Hepatocyte (in vitro differentiated cells): Measurements from ENCODE around the gene BCAS4. TPM values are rescaled to one million over a fixed set of nuclear protein-coding genes. Genes with fewer than 3 reads are reported as not detected.

Experiments used
- DNase-seq: peaks from one replicate; pipeline ENCODE4 v3.0.0-alpha.2; 2016; ENCODE audit warnings: low spot score
- H2AFZ ChIP-seq: fragments of 200-600 bp; sonication (generic); 2 replicates; pipeline ENCODE4 v1.6.0; 2016; ENCODE audit warnings: antibody characterized with exemption, mild to moderate bottlenecking
- H3K27ac ChIP-seq: fragments of 200-600 bp; sonication (generic); 2 replicates; pipeline ENCODE4 v1.5.1; 2016; ENCODE audit warnings: mild to moderate bottlenecking
- H3K27me3 ChIP-seq: fragments of 200-600 bp; sonication (generic); 2 replicates; pipeline ENCODE4 v1.6.1; 2016
- H3K36me3 ChIP-seq: fragments of 200-600 bp; sonication (generic); replicated peaks from 2 replicates; pipeline ENCODE4 v1.5.1; 2016; ENCODE audit warnings: low read depth; ENCODE audit not compliant: insufficient read depth
- H3K4me1 ChIP-seq: fragments of 200-600 bp; sonication (generic); 2 replicates; pipeline ENCODE4 v1.5.1; 2016; ENCODE audit warnings: mild to moderate bottlenecking, moderate library complexity; ENCODE audit not compliant: insufficient read depth
- H3K4me2 ChIP-seq: fragments of 200-600 bp; sonication (generic); 2 replicates; pipeline ENCODE4 v1.6.0; 2016
- H3K4me3 ChIP-seq: fragments of 200-600 bp; sonication (generic); 2 replicates; pipeline ENCODE4 v1.5.1; 2016; ENCODE audit warnings: mild to moderate bottlenecking
- H3K79me2 ChIP-seq: fragments of 200-600 bp; sonication (generic); 2 replicates; pipeline ENCODE4 v1.6.0; 2017; ENCODE audit warnings: mild to moderate bottlenecking
- H3K9me2 ChIP-seq: fragments of 200-600 bp; sonication (generic); replicated peaks from 2 replicates; pipeline ENCODE4 v1.6.0; 2017; ENCODE audit warnings: mild to moderate bottlenecking; ENCODE audit not compliant: insufficient read depth
- H3K9me3 ChIP-seq: fragments of 200-600 bp; sonication (generic); 2 replicates; pipeline ENCODE4 v1.5.1; 2016; ENCODE audit warnings: low read depth, mild to moderate bottlenecking
- H4K20me1 ChIP-seq: fragments of 200-600 bp; sonication (generic); 2 replicates; pipeline ENCODE4 v1.6.0; 2016; ENCODE audit warnings: mild to moderate bottlenecking; ENCODE audit not compliant: insufficient read depth, poor library complexity, severe bottlenecking
- CTCF ChIP-seq: fragments of 200-600 bp; sonication (generic); IDR thresholded peaks from 2 replicates; pipeline ENCODE4 v1.5.1; 2016; ENCODE audit warnings: antibody characterized with exemption, mild to moderate bottlenecking; ENCODE audit not compliant: poor library complexity
- EZH2 ChIP-seq: fragments of 200-600 bp; sonication (generic); IDR thresholded peaks from 2 replicates; pipeline ENCODE4 v1.6.1; 2016; ENCODE audit warnings: antibody characterized with exemption, mild to moderate bottlenecking, borderline replicate concordance
- EZH2phosphoT487 ChIP-seq: fragments of 200-600 bp; sonication (generic); IDR thresholded peaks from one replicate; pipeline ENCODE4 v1.6.1; 2018; ENCODE audit warnings: antibody characterized with exemption, mild to moderate bottlenecking, low read depth, moderate library complexity; ENCODE audit not compliant: unreplicated experiment, severe bottlenecking
- WGBS: methylation state at CpG from one replicate; pipeline ENCODE4 v1.1.6; 2016; ENCODE audit warnings: low lambda C conversion rate; ENCODE audit errors: missing lambda C conversion rate; 5-methylcytosine and 5-hydroxymethylcytosine counted together
- polyA plus RNA-seq: library from polyadenylated mRNA; unstranded; fragments of >200 nt; fragmentation: Nextera tagmentation; extraction: Ambion mirVana; gene quantifications from 2 replicates; pipeline ENCODE4 v1.2.1, GENCODE V29; 2016
- total RNA-seq: library from RNA; depleted of rRNA; stranded (reverse); fragments of >200 nt; gene quantifications from 2 replicates; pipeline ENCODE4 v1.2.3, GENCODE V29; 2014

The BCAS4 gene
- total and polyA plus RNA-seq, 2 experiments from 2014 or later, result 5.6 to 21.6 TPM

- H3K4me2 ChIP-seq, result no peak overlapping the region
- H3K79me2 ChIP-seq, result no peaks in the 10 kb centered on the region
- WGBS, result 93% methylated on average over 10 of the region's 10 CpGs
Observed at GRCh38 chr20:50873585-50873984, 78.7 kb downstream of the BCAS4 start.

GRCh38 chr20:50874111-50874757, 79.4 kb downstream of the BCAS4 start:
- no peaks in the 10 kb centered on the region for H3K9me3 ChIP-seq
- no peak overlapping the region for H3K4me2 ChIP-seq
- H3K27me3 ChIP-seq, result no peaks in the 10 kb centered on the region
- 94% methylated on average over 10 of the region's 10 CpGs for WGBS
- no peaks in the 10 kb centered on the region for H3K9me2 ChIP-seq
- H4K20me1 ChIP-seq, result no peaks in the 10 kb centered on the region
- H2AFZ ChIP-seq, result no peak overlapping the region
- H3K27ac ChIP-seq, result no peak overlapping the region
- no peaks in the 10 kb centered on the region for H3K36me3 ChIP-seq
- peaks cover 17% of the 10 kb centered on the region for H3K4me1 ChIP-seq
- H3K4me3 ChIP-seq, result no peak overlapping the region
- DNase-seq, result no peak
- no peaks in the 10 kb centered on the region for H3K79me2 ChIP-seq
- TF ChIP-seq EZH2 (no peak), CTCF (no peak), EZH2phosphoT487 (no peak)

More at GRCh38 chr20:50873585-50873984, 78.7 kb downstream of the BCAS4 start:
- no peak overlapping the region for H2AFZ ChIP-seq
- no peak overlapping the region for H3K27ac ChIP-seq
- DNase-seq, result no peak
- no peaks in the 10 kb centered on the region for H3K9me2 ChIP-seq
- no peaks in the 10 kb centered on the region for H3K9me3 ChIP-seq
- no peaks in the 10 kb centered on the region for H3K36me3 ChIP-seq
- no peaks in the 10 kb centered on the region for H3K27me3 ChIP-seq
- no peak overlapping the region for H3K4me3 ChIP-seq
- no peak for TF ChIP-seq EZH2
- TF ChIP-seq EZH2phosphoT487, result no peak
- no peaks in the 10 kb centered on the region for H4K20me1 ChIP-seq
- H3K4me1 ChIP-seq, result peaks cover 17% of the 10 kb centered on the region

- no peaks in the 10 kb centered on the region for H3K9me2 ChIP-seq
- 93% methylated on average over 28 of the region's 28 CpGs for WGBS
Observed at GRCh38 chr20:50874758-50875665, 80.2 kb downstream of the BCAS4 start.

GRCh38 chr20:50876063-50876685, 81.3 kb downstream of the BCAS4 start:
- no peaks in the 10 kb centered on the region for H3K79me2 ChIP-seq
- H3K36me3 ChIP-seq, result no peaks in the 10 kb centered on the region
- H3K4me1 ChIP-seq, result peaks cover 5% of the 10 kb centered on the region
- H3K9me2 ChIP-seq, result no peaks in the 10 kb centered on the region
- no peaks in the 10 kb centered on the region for H3K9me3 ChIP-seq
- DNase-seq, result no peak
- no peak overlapping the region for H2AFZ ChIP-seq
- no peaks in the 10 kb centered on the region for H3K27me3 ChIP-seq
- no peak overlapping the region for H3K4me3 ChIP-seq
- no peak overlapping the region for H3K27ac ChIP-seq
- no peak for TF ChIP-seq EZH2
- no peak for TF ChIP-seq CTCF
- TF ChIP-seq EZH2phosphoT487, result no peak
- WGBS, result 98% methylated on average over 19 of the region's 19 CpGs
- H3K4me2 ChIP-seq, result no peak overlapping the region
- no peaks in the 10 kb centered on the region for H4K20me1 ChIP-seq

More at GRCh38 chr20:50874758-50875665, 80.2 kb downstream of the BCAS4 start:
- H3K27me3 ChIP-seq, result no peaks in the 10 kb centered on the region
- H2AFZ ChIP-seq, result no peak overlapping the region
- H4K20me1 ChIP-seq, result no peaks in the 10 kb centered on the region
- no peaks in the 10 kb centered on the region for H3K79me2 ChIP-seq
- no peak overlapping the region for H3K4me3 ChIP-seq
- no peak overlapping the region for H3K27ac ChIP-seq
- TF ChIP-seq EZH2phosphoT487, result no peak
- TF ChIP-seq EZH2, result no peak
- H3K4me1 ChIP-seq, result peaks cover 16% of the 10 kb centered on the region
- H3K4me2 ChIP-seq, result no peak overlapping the region
- H3K9me3 ChIP-seq, result no peaks in the 10 kb centered on the region
- DNase-seq, result no peak
- H3K36me3 ChIP-seq, result no peaks in the 10 kb centered on the region
